CD8-positive, alpha-beta memory T cell (primary cell): ENCODE measurements around the gene ENOX1. TPM values are rescaled to one million over a fixed set of nuclear protein-coding genes. Genes with fewer than 3 reads are reported as not detected.

Experiments
- CTCF ChIA-PET: fragments of 350-600 bp; sonication (Branson Sonifier 250); formaldehyde crosslinking; loops from one replicate; lab custom pipeline; 2021; ENCODE audit warnings: antibody characterized with exemption; lab: Charles Lee
- POLR2A ChIA-PET: fragments of 350-600 bp; sonication (Branson Sonifier 250); formaldehyde crosslinking; loops from one replicate; lab custom pipeline; 2021; ENCODE audit warnings: antibody characterized with exemption; lab: Charles Lee
- DNase-seq, 5 donors: peaks; one replicate each; pipeline versions ENCODE4 v3.0.0 to v3.0.0-alpha.2; 2020 to 2022; ENCODE audit warnings: mixed read lengths in 1 of 5
- H3K27ac ChIP-seq: one replicate; pipeline ENCODE4 v1.7.0; 2013; ENCODE audit warnings: low read depth, mild to moderate bottlenecking, low read length, moderate library complexity
- H3K27me3 ChIP-seq: 2 replicates; pipeline ENCODE4 v1.7.0; 2013; ENCODE audit warnings: low read length, mild to moderate bottlenecking; ENCODE audit not compliant: insufficient read depth, poor library complexity, severe bottlenecking
- H3K36me3 ChIP-seq: 2 replicates; pipeline ENCODE4 v1.7.0; 2013; ENCODE audit warnings: mild to moderate bottlenecking, low read length, moderate library complexity; ENCODE audit not compliant: insufficient read depth
- H3K4me1 ChIP-seq: 2 replicates; pipeline ENCODE4 v1.7.0; 2013; ENCODE audit warnings: mild to moderate bottlenecking, low read length, moderate library complexity; ENCODE audit not compliant: insufficient read depth
- H3K4me3 ChIP-seq: 2 replicates; pipeline ENCODE4 v1.7.0; 2013; ENCODE audit warnings: mild to moderate bottlenecking, low read length
- H3K9me3 ChIP-seq: 2 replicates; pipeline ENCODE4 v1.7.0; 2013; ENCODE audit warnings: mild to moderate bottlenecking, low read length
- H3K27ac Mint-ChIP-seq, 8 donors: one replicate each; pipeline ENCODE4 v1.8.0; 2020 to 2021; ENCODE audit warnings: mixed read lengths in 8 of 8, mild to moderate bottlenecking in 6 of 8, inconsistent platforms in 3 of 8, moderate library complexity in 3 of 8
- H3K27me3 Mint-ChIP-seq, 2 donors: one replicate each; pipeline ENCODE4 v1.8.0; 2020 to 2021; ENCODE audit warnings: mixed read lengths in 2 of 2, mild to moderate bottlenecking in 1 of 2, moderate library complexity in 1 of 2
- H3K36me3 Mint-ChIP-seq, 3 donors: one replicate each; pipeline ENCODE4 v1.8.0; 2020 to 2021; ENCODE audit warnings: mixed read lengths in 3 of 3, inconsistent platforms in 1 of 3, mild to moderate bottlenecking in 1 of 3
- H3K4me1 Mint-ChIP-seq, 3 donors: one replicate each; pipeline ENCODE4 v1.8.0; 2020 to 2021; ENCODE audit warnings: mixed read lengths in 3 of 3, inconsistent platforms in 1 of 3, mild to moderate bottlenecking in 1 of 3
- H3K4me3 Mint-ChIP-seq, 7 donors: one replicate each; pipeline ENCODE4 v1.8.0; 2020 to 2021; ENCODE audit warnings: mixed read lengths in 7 of 7, mild to moderate bottlenecking in 6 of 7, moderate library complexity in 4 of 7, inconsistent platforms in 2 of 7
- H3K9me3 Mint-ChIP-seq, 5 donors: one replicate each; pipeline ENCODE4 v1.8.0; 2020 to 2022; ENCODE audit warnings: mixed read lengths in 5 of 5, mild to moderate bottlenecking in 3 of 5, moderate library complexity in 2 of 5, inconsistent platforms in 1 of 5
- polyA plus RNA-seq: library from polyadenylated mRNA; unstranded; fragments of 300-500 nt; fragmentation: Illumina TruSeq; gene quantifications from one replicate; pipeline ENCODE4 v1.2.3, GENCODE V29; 2021
- total RNA-seq, 2 experiments: library from RNA; stranded (reverse); gene quantifications; one replicate each; pipeline ENCODE4 v1.2.3, GENCODE V29; 2021

ENOX1 gene
- total and polyA plus RNA-seq, 3 experiments from 2014 or later: 0.18 to 0.29 TPM; not detected in 1

GRCh38 chr13:43251961-43252360 is 534.8 kb downstream of the ENOX1 start:
- CTCF ChIA-PET: no interaction called here
- Histone ChIP-seq H3K9me3 (no peaks in the 10 kb centered on the region), H3K36me3 (no peaks in the 10 kb centered on the region), H3K4me1 (no peaks in the 10 kb centered on the region), H3K27ac (no peak overlapping the region), H3K4me3 (no peak overlapping the region), H3K27me3 (no peaks in the 10 kb centered on the region)
- Mint-ChIP-seq H3K4me3 (no peak overlapping the region), H3K27ac (no peak overlapping the region), H3K9me3 (no peaks in the 10 kb centered on the region), H3K4me1 (no peaks in the 10 kb centered on the region), H3K27me3 (peaks cover 5 to 26% of the 10 kb centered on the region in 2 donors), H3K36me3 (no peaks in the 10 kb centered on the region)
- DNase-seq: no peak
- POLR2A ChIA-PET: no interaction called here

GRCh38 chr13:43246382-43246781 is 540.4 kb downstream of the ENOX1 start:
- no peak overlapping the region for H3K27ac Mint-ChIP-seq
- Histone ChIP-seq H3K4me3 (no peak overlapping the region), H3K27me3 (peaks cover 4% of the 10 kb centered on the region), H3K27ac (no peak overlapping the region), H3K9me3 (no peaks in the 10 kb centered on the region), H3K4me1 (no peaks in the 10 kb centered on the region), H3K36me3 (no peaks in the 10 kb centered on the region)
- POLR2A ChIA-PET: no interaction called here
- H3K27me3 Mint-ChIP-seq: peaks cover 7 to 20% of the 10 kb centered on the region in 2 donors
- no peak for DNase-seq
- peaks cover 0 to 2% (median 0%) of the 10 kb centered on the region in 5 donors for H3K9me3 Mint-ChIP-seq
- no peak overlapping the region for H3K4me3 Mint-ChIP-seq
- H3K4me1 Mint-ChIP-seq: no peaks in the 10 kb centered on the region
- CTCF ChIA-PET: no interaction called here
- no peaks in the 10 kb centered on the region for H3K36me3 Mint-ChIP-seq

DNA sequence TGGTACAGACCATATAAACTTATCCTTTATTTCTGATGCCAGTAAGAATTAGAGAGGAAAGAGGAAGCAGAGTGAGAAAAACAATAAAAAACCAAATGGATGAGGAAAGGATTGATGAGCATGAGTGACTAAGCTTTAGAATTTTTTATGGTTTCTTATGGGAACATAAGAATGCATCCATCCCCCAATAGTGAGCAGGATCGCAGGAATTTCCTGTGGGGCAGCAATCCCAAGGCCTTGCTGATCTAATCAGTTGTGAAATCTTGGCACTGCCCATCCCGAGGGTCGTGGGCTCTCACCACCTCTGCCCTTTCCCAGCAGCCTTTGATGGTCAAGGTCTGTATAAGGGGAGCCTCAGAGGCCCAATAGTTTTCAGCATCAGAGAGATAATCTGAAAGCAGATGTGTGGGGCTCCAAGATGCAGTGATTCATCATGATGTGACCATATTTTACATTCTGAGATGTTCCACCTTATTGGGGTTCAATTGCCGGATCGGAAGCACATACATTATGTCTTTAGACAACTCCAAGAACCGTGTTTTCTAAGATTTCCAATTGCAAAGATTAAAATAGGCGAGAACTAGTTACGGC is 541.3 kb downstream of the ENOX1 start:
- no peaks in the 10 kb centered on the region for H3K4me1 Mint-ChIP-seq
- H3K4me3 Mint-ChIP-seq: no peak overlapping the region
- H3K27ac ChIP-seq: no peak overlapping the region
- ChIA-PET POLR2A (no interaction called here), CTCF (no interaction called here)
- H3K36me3 Mint-ChIP-seq: no peaks in the 10 kb centered on the region
- H3K27me3 ChIP-seq: peaks cover 4% of the 10 kb centered on the region
- no peaks in the 10 kb centered on the region for H3K4me1 ChIP-seq
- H3K9me3 Mint-ChIP-seq: peaks cover 0 to 2% (median 0%) of the 10 kb centered on the region in 5 donors
- H3K4me3 ChIP-seq: no peak overlapping the region
- no peaks in the 10 kb centered on the region for H3K36me3 ChIP-seq
- H3K9me3 ChIP-seq: no peaks in the 10 kb centered on the region
- H3K27me3 Mint-ChIP-seq: peaks cover 7 to 17% of the 10 kb centered on the region in 2 donors
- no peak overlapping the region for H3K27ac Mint-ChIP-seq
- DNase-seq: no peak

DNA sequence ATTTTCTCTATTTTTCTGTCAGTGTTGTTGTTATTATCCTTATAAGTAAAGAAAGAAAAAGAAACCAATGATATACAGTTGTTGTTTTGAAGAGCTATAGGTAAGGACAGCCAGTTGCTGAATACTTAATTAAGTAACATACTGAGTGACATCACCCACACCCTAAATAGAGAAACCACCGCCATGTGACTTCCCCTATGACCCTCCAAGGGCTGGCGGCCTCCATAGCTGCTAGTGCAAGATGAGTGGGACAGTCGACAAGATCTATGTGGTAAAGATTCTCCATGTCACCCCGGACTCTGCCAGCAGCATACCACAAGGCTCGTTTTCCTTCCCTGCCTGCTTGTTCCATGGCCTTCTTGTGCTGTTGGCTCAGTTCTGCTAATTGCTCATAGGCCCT is 542.3 kb downstream of the ENOX1 start:
- DNase-seq: no peak
- no peaks in the 10 kb centered on the region for H3K4me1 Mint-ChIP-seq
- Histone ChIP-seq H3K36me3 (no peaks in the 10 kb centered on the region), H3K27ac (no peak overlapping the region), H3K4me1 (no peaks in the 10 kb centered on the region), H3K4me3 (no peak overlapping the region), H3K27me3 (peaks cover 4% of the 10 kb centered on the region), H3K9me3 (no peaks in the 10 kb centered on the region)
- POLR2A ChIA-PET: no interaction called here
- H3K36me3 Mint-ChIP-seq: no peaks in the 10 kb centered on the region
- peaks cover 0 to 2% (median 0%) of the 10 kb centered on the region in 5 donors for H3K9me3 Mint-ChIP-seq
- H3K27me3 Mint-ChIP-seq: peaks cover 9 to 17% of the 10 kb centered on the region in 2 donors
- no peak overlapping the region for H3K27ac Mint-ChIP-seq
- CTCF ChIA-PET: no interaction called here
- H3K4me3 Mint-ChIP-seq: no peak overlapping the region

DNA sequence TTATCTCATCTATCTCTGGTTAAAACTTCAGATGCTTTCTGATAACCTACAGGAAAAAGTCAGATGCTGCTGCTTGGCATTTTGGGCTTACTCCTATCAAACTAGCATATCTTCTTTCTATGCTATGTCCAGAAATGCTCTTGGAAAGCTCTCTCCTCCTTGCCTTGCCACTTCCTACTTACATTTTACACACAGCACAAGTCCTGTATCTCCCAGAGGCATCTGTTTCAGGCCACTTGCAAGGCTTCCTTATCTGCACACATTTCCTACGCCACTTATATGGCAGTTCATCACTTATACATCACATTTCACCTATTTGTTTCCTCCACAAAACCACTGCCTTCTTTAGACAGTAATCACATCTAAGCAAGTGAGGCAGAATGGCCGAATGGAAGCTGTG is 543.1 kb downstream of the ENOX1 start:
- peaks cover 5 to 17% of the 10 kb centered on the region in 2 donors for H3K27me3 Mint-ChIP-seq
- CTCF ChIA-PET: no interaction called here
- no peaks in the 10 kb centered on the region for H3K36me3 ChIP-seq
- POLR2A ChIA-PET: no interaction called here
- DNase-seq: no peak
- no peaks in the 10 kb centered on the region for H3K4me1 Mint-ChIP-seq
- peaks cover 4% of the 10 kb centered on the region for H3K27me3 ChIP-seq
- H3K27ac Mint-ChIP-seq: no peak overlapping the region
- H3K27ac ChIP-seq: no peak overlapping the region
- peaks cover 0 to 2% (median 0%) of the 10 kb centered on the region in 5 donors for H3K9me3 Mint-ChIP-seq
- H3K4me3 Mint-ChIP-seq: no peak overlapping the region
- H3K4me1 ChIP-seq: no peaks in the 10 kb centered on the region
- no peaks in the 10 kb centered on the region for H3K9me3 ChIP-seq
- H3K36me3 Mint-ChIP-seq: no peaks in the 10 kb centered on the region
- no peak overlapping the region for H3K4me3 ChIP-seq

GRCh38 chr13:43242040-43242439 is 544.7 kb downstream of the ENOX1 start:
- Mint-ChIP-seq H3K4me3 (no peak overlapping the region), H3K27ac (no peak overlapping the region), H3K9me3 (peaks cover 0 to 2% (median 0%) of the 10 kb centered on the region in 5 donors), H3K4me1 (no peaks in the 10 kb centered on the region), H3K27me3 (peaks cover 5 to 17% of the 10 kb centered on the region in 2 donors), H3K36me3 (no peaks in the 10 kb centered on the region)
- Histone ChIP-seq H3K4me3 (no peak overlapping the region), H3K27me3 (peaks cover 4% of the 10 kb centered on the region), H3K9me3 (no peaks in the 10 kb centered on the region), H3K27ac (no peak overlapping the region), H3K36me3 (no peaks in the 10 kb centered on the region), H3K4me1 (no peaks in the 10 kb centered on the region)
- ChIA-PET POLR2A (no interaction called here), CTCF (no interaction called here)
- DNase-seq: no peak

DNA sequence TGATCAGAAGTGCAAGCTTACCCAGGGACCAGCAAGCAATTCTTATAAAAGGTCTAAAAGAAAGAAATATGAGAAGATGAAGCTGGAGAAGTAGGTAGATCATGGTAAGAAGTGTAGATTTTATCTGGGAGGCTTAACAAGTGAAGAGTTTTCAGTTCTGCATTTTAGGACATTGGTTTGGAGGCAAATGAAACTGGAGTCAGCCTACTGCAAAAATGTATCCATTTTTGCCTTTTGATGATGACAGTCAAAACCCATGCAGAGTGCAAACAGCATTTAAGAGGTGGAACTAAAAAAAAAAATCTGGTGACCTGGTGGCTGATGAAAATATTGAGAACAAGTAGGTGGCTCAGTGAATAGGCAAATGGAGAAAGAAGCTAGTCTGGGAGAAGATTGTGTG is 546.5 kb downstream of the ENOX1 start:
- no peak overlapping the region for H3K27ac Mint-ChIP-seq
- no peaks in the 10 kb centered on the region for H3K9me3 Mint-ChIP-seq

DNA sequence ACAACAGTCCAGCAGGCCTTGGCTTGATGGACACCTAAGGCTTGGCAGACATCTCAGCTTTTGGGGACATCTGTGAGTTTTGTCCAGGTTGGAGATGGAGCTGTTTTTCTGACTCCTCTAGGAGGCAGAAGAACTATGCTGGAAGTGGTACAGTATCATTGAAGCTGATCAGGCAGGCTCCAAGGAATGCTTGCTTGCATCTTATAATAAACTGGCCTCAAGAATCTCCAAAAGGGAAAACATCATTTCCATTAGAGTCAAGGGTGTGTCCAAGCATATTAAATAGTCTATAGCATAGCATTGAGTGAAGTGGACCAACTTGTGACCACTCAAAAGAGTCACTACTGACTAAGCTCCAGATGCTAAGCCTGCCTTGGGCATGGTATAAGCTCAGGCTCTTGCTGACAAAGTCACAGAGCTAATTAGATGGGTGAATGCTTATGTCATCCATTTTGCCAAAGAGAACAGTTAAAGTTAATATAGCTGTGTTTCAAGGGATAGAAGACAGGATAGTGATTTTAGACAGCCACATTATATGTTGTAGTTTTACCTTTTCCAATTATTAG is 547.4 kb downstream of the ENOX1 start:
- Mint-ChIP-seq H3K27ac (no peak overlapping the region), H3K27me3 (peaks cover 5 to 14% of the 10 kb centered on the region in 2 donors), H3K9me3 (no peaks in the 10 kb centered on the region), H3K4me1 (no peaks in the 10 kb centered on the region), H3K36me3 (no peaks in the 10 kb centered on the region), H3K4me3 (no peak overlapping the region)
- no peak overlapping the region for H3K4me3 ChIP-seq
- ChIA-PET POLR2A (no interaction called here), CTCF (no interaction called here)
- no peaks in the 10 kb centered on the region for H3K36me3 ChIP-seq
- H3K27me3 ChIP-seq: no peaks in the 10 kb centered on the region
- no peaks in the 10 kb centered on the region for H3K4me1 ChIP-seq
- no peak for DNase-seq
- H3K9me3 ChIP-seq: no peaks in the 10 kb centered on the region
- no peak overlapping the region for H3K27ac ChIP-seq

More for the DNA sequence above, 546.5 kb downstream of the ENOX1 start:
- CTCF ChIA-PET: no interaction called here
- Histone ChIP-seq H3K27me3 (peaks cover 4% of the 10 kb centered on the region), H3K27ac (no peak overlapping the region), H3K9me3 (no peaks in the 10 kb centered on the region), H3K4me3 (no peak overlapping the region), H3K4me1 (no peaks in the 10 kb centered on the region), H3K36me3 (no peaks in the 10 kb centered on the region)
- Mint-ChIP-seq H3K36me3 (no peaks in the 10 kb centered on the region), H3K4me3 (no peak overlapping the region), H3K4me1 (no peaks in the 10 kb centered on the region), H3K27me3 (peaks cover 5 to 15% of the 10 kb centered on the region in 2 donors)
- POLR2A ChIA-PET: no interaction called here
- no peak for DNase-seq
